Activated naive CD4-positive, alpha-beta T cell (primary cell): ENCODE measurements around the gene ATP2C1.

Experiments used
- DNase-seq, 4 experiments: peaks; one replicate each; lab custom pipeline; 2025; lab: John Stamatoyannopoulos, UW

ATP2C1 gene

GRCh38 chr3:131047582-131047981, 153.7 kb downstream of the ATP2C1 start:
- no peak for DNase-seq

GRCh38 chr3:131048030-131048429, 154.1 kb downstream of the ATP2C1 start:
- no peak for DNase-seq

- no peak for DNase-seq
Observed at GRCh38 chr3:131050001-131050400, 156.1 kb downstream of the ATP2C1 start.

- no peak for DNase-seq
Observed at GRCh38 chr3:131053043-131053859, 159.4 kb downstream of the ATP2C1 start.
